CD8-positive, alpha-beta memory T cell (primary cell): ENCODE results near the gene LRRC4B. TPM values are rescaled to one million over a fixed set of nuclear protein-coding genes. Genes with fewer than 3 reads are reported as not detected.

ENCODE experiments used
- CTCF ChIA-PET: fragments of 350-600 bp; sonication (Branson Sonifier 250); formaldehyde crosslinking; loops from one replicate; lab custom pipeline; 2021; ENCODE audit warnings: antibody characterized with exemption; lab: Charles Lee
- POLR2A ChIA-PET: fragments of 350-600 bp; sonication (Branson Sonifier 250); formaldehyde crosslinking; loops from one replicate; lab custom pipeline; 2021; ENCODE audit warnings: antibody characterized with exemption; lab: Charles Lee
- DNase-seq, 5 donors: peaks; one replicate each; pipeline versions ENCODE4 v3.0.0 to v3.0.0-alpha.2; 2020 to 2022; ENCODE audit warnings: mixed read lengths in 1 of 5
- H3K27ac ChIP-seq: one replicate; pipeline ENCODE4 v1.7.0; 2013; ENCODE audit warnings: low read depth, mild to moderate bottlenecking, low read length, moderate library complexity
- H3K27me3 ChIP-seq: 2 replicates; pipeline ENCODE4 v1.7.0; 2013; ENCODE audit warnings: low read length, mild to moderate bottlenecking; ENCODE audit not compliant: insufficient read depth, poor library complexity, severe bottlenecking
- H3K36me3 ChIP-seq: 2 replicates; pipeline ENCODE4 v1.7.0; 2013; ENCODE audit warnings: mild to moderate bottlenecking, low read length, moderate library complexity; ENCODE audit not compliant: insufficient read depth
- H3K4me1 ChIP-seq: 2 replicates; pipeline ENCODE4 v1.7.0; 2013; ENCODE audit warnings: mild to moderate bottlenecking, low read length, moderate library complexity; ENCODE audit not compliant: insufficient read depth
- H3K4me3 ChIP-seq: 2 replicates; pipeline ENCODE4 v1.7.0; 2013; ENCODE audit warnings: mild to moderate bottlenecking, low read length
- H3K9me3 ChIP-seq: 2 replicates; pipeline ENCODE4 v1.7.0; 2013; ENCODE audit warnings: mild to moderate bottlenecking, low read length
- H3K27ac Mint-ChIP-seq, 8 donors: one replicate each; pipeline ENCODE4 v1.8.0; 2020 to 2021; ENCODE audit warnings: mixed read lengths in 8 of 8, mild to moderate bottlenecking in 6 of 8, inconsistent platforms in 3 of 8, moderate library complexity in 3 of 8
- H3K27me3 Mint-ChIP-seq, 2 donors: one replicate each; pipeline ENCODE4 v1.8.0; 2020 to 2021; ENCODE audit warnings: mixed read lengths in 2 of 2, mild to moderate bottlenecking in 1 of 2, moderate library complexity in 1 of 2
- H3K36me3 Mint-ChIP-seq, 3 donors: one replicate each; pipeline ENCODE4 v1.8.0; 2020 to 2021; ENCODE audit warnings: mixed read lengths in 3 of 3, inconsistent platforms in 1 of 3, mild to moderate bottlenecking in 1 of 3
- H3K4me1 Mint-ChIP-seq, 3 donors: one replicate each; pipeline ENCODE4 v1.8.0; 2020 to 2021; ENCODE audit warnings: mixed read lengths in 3 of 3, inconsistent platforms in 1 of 3, mild to moderate bottlenecking in 1 of 3
- H3K4me3 Mint-ChIP-seq, 7 donors: one replicate each; pipeline ENCODE4 v1.8.0; 2020 to 2021; ENCODE audit warnings: mixed read lengths in 7 of 7, mild to moderate bottlenecking in 6 of 7, moderate library complexity in 4 of 7, inconsistent platforms in 2 of 7
- H3K9me3 Mint-ChIP-seq, 5 donors: one replicate each; pipeline ENCODE4 v1.8.0; 2020 to 2022; ENCODE audit warnings: mixed read lengths in 5 of 5, mild to moderate bottlenecking in 3 of 5, moderate library complexity in 2 of 5, inconsistent platforms in 1 of 5
- polyA plus RNA-seq: library from polyadenylated mRNA; unstranded; fragments of 300-500 nt; fragmentation: Illumina TruSeq; gene quantifications from one replicate; pipeline ENCODE4 v1.2.3, GENCODE V29; 2021
- total RNA-seq, 2 experiments: library from RNA; stranded (reverse); gene quantifications; one replicate each; pipeline ENCODE4 v1.2.3, GENCODE V29; 2021

The LRRC4B gene
- total and polyA plus RNA-seq, 3 experiments from 2014 or later, result not detected

DNA sequence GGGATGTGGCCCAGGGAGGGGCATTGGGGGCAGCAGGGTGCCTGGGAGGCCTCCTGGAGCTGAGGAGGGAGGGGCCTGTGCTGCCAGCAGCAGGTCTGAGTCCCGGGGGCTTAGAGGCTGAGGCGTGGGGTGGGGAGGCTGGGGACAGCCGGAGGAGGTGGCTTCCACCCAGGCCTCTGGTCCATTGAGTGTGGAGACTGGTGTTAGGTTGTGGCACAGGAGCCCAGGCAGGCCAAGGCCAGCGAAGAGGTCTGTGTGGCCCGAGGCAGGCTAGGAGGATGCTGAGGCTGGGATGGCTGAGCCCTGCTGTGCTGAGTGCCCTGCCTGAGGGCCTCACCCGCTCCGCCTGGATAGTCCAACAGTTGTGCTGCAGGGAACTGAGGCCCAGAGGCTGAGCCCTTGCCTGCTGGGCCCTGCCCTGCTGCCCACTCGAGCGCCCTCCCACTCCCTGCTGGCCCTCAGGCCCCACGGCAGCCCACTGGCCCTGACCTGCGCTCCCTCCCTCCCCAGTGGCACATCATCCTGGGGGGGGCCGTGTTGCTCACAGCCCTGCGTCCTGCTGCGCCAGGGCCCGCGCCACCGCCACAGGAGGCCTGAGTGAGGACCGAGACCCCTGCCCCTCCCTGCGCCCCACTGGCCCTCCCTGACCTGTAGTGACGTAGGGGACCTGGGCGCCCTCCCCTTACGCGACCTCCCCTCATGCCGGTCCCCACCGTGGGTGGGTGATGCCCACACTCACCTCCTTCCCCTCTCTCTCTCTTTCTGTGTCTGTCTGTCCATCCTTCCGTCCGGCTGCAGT lies 86.7 kb downstream of the LRRC4B start:
- POLR2A ChIA-PET, result no interaction called here
- peaks cover 26% of the 10 kb centered on the region for H3K4me1 ChIP-seq
- peaks cover 3 to 71% (median 5%) of the 10 kb centered on the region in 3 donors for H3K36me3 Mint-ChIP-seq
- peaks cover 16% of the 10 kb centered on the region for H3K36me3 ChIP-seq
- H3K4me3 ChIP-seq, result no peak overlapping the region
- no peak for DNase-seq
- H3K27ac ChIP-seq, result no peak overlapping the region
- H3K9me3 ChIP-seq, result no peaks in the 10 kb centered on the region
- no peaks in the 10 kb centered on the region for H3K27me3 ChIP-seq
- peak overlapping the region in 1 of 7 donors; percentile 54 for H3K4me3 Mint-ChIP-seq
- peaks cover 19 to 26% (median 22%) of the 10 kb centered on the region in 3 donors for H3K4me1 Mint-ChIP-seq
- CTCF ChIA-PET, result no interaction called here
- no peak overlapping the region for H3K27ac Mint-ChIP-seq
- peaks cover 0 to 2% of the 10 kb centered on the region in 2 donors for H3K27me3 Mint-ChIP-seq
- no peaks in the 10 kb centered on the region for H3K9me3 Mint-ChIP-seq

DNA sequence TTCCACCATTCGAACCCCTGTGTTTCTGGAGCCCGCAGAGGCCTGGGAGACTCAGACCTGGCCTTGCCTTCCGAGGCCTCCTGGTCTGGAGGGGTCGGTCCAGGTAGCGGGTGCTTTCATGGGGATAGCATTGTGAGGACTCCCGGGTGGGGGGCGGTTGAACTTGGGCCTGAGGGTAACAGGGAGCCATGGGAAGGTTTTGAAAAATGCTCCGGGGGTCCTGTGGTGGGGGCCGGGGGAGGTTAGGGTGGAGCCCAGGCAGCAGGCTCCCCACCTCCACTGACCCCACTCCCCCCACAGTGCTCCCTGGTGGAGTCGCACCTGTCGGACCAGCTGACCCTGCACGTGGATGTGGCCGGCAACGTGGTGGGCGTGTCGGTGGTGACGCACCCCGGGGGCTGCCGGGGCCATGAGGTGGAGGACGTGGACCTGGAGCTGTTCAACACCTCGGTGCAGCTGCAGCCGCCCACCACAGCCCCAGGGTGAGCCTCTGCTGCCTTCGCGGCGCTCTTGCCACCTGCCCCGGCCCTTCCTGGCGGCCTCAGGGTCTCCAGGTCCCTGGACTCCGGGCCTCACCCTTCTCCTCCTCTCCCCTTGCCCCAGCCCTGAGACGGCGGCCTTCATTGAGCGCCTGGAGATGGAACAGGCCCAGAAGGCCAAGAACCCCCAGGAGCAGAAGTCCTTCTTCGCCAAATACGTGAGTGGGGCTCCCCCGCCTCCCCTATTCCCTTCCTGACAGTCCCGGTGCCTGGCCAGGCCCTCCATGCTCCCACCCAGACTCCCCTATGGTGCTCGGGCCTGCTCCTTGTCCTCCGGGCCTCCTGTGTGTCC lies 87.7 kb downstream of the LRRC4B start:
- H3K36me3 ChIP-seq, result peaks cover 16% of the 10 kb centered on the region
- H3K27me3 ChIP-seq, result no peaks in the 10 kb centered on the region
- Mint-ChIP-seq H3K36me3 (peaks cover 3 to 72% (median 5%) of the 10 kb centered on the region in 3 donors), H3K27ac (no peak overlapping the region), H3K9me3 (no peaks in the 10 kb centered on the region), H3K27me3 (peaks cover 0 to 2% of the 10 kb centered on the region in 2 donors), H3K4me1 (peaks cover 22 to 32% (median 24%) of the 10 kb centered on the region in 3 donors), H3K4me3 (no peak overlapping the region)
- no peaks in the 10 kb centered on the region for H3K9me3 ChIP-seq
- POLR2A ChIA-PET, result no interaction called here
- H3K4me1 ChIP-seq, result peaks cover 26% of the 10 kb centered on the region
- H3K4me3 ChIP-seq, result no peak overlapping the region
- no peak for DNase-seq
- H3K27ac ChIP-seq, result no peak overlapping the region
- CTCF ChIA-PET, result no interaction called here

DNA sequence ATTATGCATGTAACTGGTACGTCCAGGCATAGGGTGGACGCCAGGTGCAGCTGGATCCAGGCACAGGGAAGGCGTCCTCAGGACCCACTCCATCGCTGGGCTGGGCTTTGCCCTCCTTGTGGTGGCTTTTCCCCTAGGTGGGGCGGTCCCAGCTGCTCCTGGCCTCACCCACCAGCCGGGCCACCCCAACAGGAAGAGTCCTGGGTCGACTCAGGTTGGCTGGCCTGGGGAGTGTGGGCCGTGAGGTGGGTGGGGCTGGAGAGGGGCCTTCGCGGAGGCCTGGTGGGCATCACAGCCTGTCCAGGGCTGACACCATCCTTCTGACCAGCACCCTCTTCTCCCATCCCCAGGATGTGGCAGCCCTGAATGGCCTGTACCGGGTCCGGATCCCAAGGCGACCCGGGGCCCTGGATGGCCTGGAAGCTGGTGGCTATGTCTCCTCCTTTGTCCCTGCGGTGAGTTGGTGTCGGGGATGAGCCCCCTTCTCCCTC lies 88.4 kb downstream of the LRRC4B start:
- Mint-ChIP-seq H3K27me3 (peaks cover 0 to 2% of the 10 kb centered on the region in 2 donors), H3K9me3 (no peaks in the 10 kb centered on the region), H3K4me1 (peaks cover 24 to 34% (median 25%) of the 10 kb centered on the region in 3 donors), H3K36me3 (peaks cover 3 to 67% (median 5%) of the 10 kb centered on the region in 3 donors), H3K4me3 (peak overlapping the region in 1 of 7 donors; percentile 54), H3K27ac (no peak overlapping the region)
- Histone ChIP-seq H3K27ac (no peak overlapping the region), H3K4me1 (peaks cover 26% of the 10 kb centered on the region), H3K4me3 (no peak overlapping the region), H3K27me3 (no peaks in the 10 kb centered on the region), H3K36me3 (peaks cover 15% of the 10 kb centered on the region), H3K9me3 (no peaks in the 10 kb centered on the region)
- ChIA-PET POLR2A (interaction anchor here (0.6 to 1.0 kb wide), 3 partner anchors 17 to 104 kb away, joined by 3 to 4 read pairs (median 3); partner anchors contain the start of gene NR1H2), CTCF (no interaction called here)
- DNase-seq, result no peak

DNA sequence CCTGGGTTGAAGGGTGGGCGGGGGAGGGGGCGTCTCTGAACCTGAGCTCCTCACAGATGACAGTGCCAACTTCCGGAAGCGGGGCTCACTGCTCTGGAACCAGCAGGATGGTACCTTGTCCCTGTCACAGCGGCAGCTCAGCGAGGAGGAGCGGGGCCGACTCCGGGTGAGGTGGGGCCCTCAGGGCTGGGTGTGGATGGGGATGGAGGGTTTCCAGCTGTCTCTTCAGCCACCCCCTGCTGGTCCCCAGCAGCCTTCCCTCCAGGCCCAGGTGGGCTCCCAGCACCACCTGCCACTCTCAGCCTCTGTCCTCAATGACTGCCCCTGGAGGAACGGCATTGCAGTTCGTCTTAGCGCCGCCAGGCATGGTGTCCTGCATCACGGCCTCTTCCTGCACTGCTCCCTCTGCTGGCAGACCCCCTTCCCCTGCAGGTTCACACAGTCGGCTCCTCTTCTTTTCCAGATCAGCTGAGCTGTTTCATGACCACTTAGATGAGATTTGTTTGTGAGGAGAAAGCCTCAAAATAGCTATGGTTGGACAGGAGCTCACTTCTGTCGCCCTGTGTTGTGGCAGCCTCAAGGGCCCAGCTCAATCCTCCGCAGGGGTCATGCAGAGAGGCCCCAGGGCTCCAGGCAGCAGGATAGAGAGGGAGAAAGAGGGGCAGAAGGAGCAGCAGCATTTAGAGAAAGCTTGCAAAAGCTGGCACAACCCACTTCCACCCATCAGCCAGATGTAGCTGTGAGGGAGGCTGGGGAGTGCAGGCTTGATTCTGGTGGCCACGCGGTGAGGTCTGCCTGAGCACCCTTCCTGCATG lies 89.1 kb downstream of the LRRC4B start:
- H3K36me3 Mint-ChIP-seq, result peaks cover 3 to 60% (median 5%) of the 10 kb centered on the region in 3 donors
- Histone ChIP-seq H3K27ac (no peak overlapping the region), H3K9me3 (no peaks in the 10 kb centered on the region), H3K27me3 (no peaks in the 10 kb centered on the region), H3K36me3 (peaks cover 11% of the 10 kb centered on the region), H3K4me3 (no peak overlapping the region), H3K4me1 (peaks cover 26% of the 10 kb centered on the region)
- H3K27ac Mint-ChIP-seq, result peak overlapping the region in 2 of 8 donors; percentile 52 to 68
- H3K4me1 Mint-ChIP-seq, result peaks cover 24 to 34% (median 25%) of the 10 kb centered on the region in 3 donors
- DNase-seq, result no peak
- ChIA-PET POLR2A (interaction anchor here (0.5 to 1.0 kb wide), 4 partner anchors 18 to 103 kb away, joined by 3 to 4 read pairs (median 3); partner anchors contain the start of gene NR1H2), CTCF (interaction anchor here (1.1 kb wide), 1 partner anchor 18 kb away, joined by 3 read pairs; no protein-coding TSS in a partner anchor)
- H3K9me3 Mint-ChIP-seq, result no peaks in the 10 kb centered on the region
- H3K27me3 Mint-ChIP-seq, result peaks cover 0 to 2% of the 10 kb centered on the region in 2 donors
- peak overlapping the region in 1 of 7 donors; percentile 48 for H3K4me3 Mint-ChIP-seq

DNA sequence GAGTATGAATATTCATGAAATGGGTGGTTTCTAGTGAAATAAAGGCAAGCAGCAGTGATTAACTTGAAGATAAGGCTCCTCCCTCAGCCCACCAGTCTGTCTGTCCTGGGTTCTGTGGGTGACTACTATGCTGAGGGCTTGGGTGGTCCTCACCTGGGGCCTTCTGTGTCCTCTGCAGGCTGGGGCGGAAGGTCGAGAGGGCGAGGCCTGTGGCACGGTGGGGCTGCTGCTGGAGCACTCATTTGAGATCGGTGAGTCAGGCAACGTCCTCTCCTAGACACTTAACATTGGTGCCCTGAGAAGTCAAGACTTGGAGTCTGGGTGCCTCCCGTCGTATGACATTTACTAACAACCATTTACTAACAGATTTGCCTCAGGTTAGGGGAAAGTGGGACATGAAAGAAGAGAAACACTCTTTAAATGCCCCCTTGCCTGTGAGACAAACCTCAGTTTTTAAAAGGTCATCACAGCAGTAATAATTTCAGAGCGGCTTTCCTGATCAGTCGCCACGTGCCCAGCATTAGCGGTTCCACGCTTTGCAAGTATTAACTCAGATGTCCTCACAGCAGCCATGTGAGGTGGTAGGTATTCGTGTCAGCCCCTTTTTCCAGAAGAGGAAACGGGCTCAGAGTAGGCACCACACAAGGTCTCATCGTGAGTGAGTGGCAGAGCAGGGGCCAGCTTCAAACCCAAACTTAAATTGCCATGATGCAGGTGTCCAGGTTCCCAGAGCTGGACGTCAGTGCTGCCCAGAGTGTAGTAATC lies 90.3 kb downstream of the LRRC4B start:
- Histone ChIP-seq H3K9me3 (no peaks in the 10 kb centered on the region), H3K4me3 (peak overlapping the region; percentile 92), H3K27ac (no peak overlapping the region), H3K27me3 (no peaks in the 10 kb centered on the region), H3K4me1 (peaks cover 26% of the 10 kb centered on the region), H3K36me3 (peaks cover 11% of the 10 kb centered on the region)
- POLR2A ChIA-PET, result no interaction called here
- peaks cover 24 to 34% (median 25%) of the 10 kb centered on the region in 3 donors for H3K4me1 Mint-ChIP-seq
- CTCF ChIA-PET, result interaction anchor here (1.1 kb wide), 1 partner anchor 17 kb away, joined by 3 read pairs; no protein-coding TSS in a partner anchor
- H3K27ac Mint-ChIP-seq, result peak overlapping the region; percentile 13 to 98 (median 87)
- peak overlapping the region; percentile 93 to 99 (median 98) for H3K4me3 Mint-ChIP-seq
- peaks cover 0 to 51% (median 0%) of the 10 kb centered on the region in 3 donors for H3K36me3 Mint-ChIP-seq
- H3K27me3 Mint-ChIP-seq, result peaks cover 0 to 2% of the 10 kb centered on the region in 2 donors
- no peaks in the 10 kb centered on the region for H3K9me3 Mint-ChIP-seq
- no peak for DNase-seq

DNA sequence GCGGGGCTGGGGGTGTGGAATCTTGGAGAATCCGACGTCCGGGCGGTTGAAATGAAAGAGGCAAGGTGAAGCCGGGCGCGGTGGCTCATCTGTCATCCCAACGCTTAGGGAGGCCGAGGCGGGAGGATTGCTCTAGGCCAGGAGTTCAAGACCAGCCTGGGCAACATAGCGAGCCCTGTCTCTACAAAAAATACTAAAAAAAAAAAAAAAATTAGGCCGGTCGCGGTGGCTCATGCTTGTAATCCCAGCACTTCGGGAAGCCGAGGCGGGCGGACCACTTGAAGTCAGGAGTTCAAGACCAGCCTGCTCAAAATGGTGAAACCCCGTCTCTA lies 91.4 kb downstream of the LRRC4B start:
- H3K4me1 ChIP-seq, result peaks cover 26% of the 10 kb centered on the region
- ChIA-PET POLR2A (interaction anchor here (0.9 kb wide), 1 partner anchor 34 kb away, joined by 4 read pairs; the partner anchor contains the start of gene JOSD2), CTCF (no interaction called here)
- peak overlapping the region; percentile 93 for H3K27ac ChIP-seq
- no peak for DNase-seq
- no peaks in the 10 kb centered on the region for H3K27me3 ChIP-seq
- H3K9me3 ChIP-seq, result no peaks in the 10 kb centered on the region
- peaks cover 24 to 34% (median 25%) of the 10 kb centered on the region in 3 donors for H3K4me1 Mint-ChIP-seq
- H3K27ac Mint-ChIP-seq, result peak overlapping the region; percentile 91 to 98 (median 96)
- H3K36me3 ChIP-seq, result peaks cover 11% of the 10 kb centered on the region
- peaks cover 0 to 42% (median 0%) of the 10 kb centered on the region in 3 donors for H3K36me3 Mint-ChIP-seq
- peak overlapping the region; percentile 93 to 99 (median 98) for H3K4me3 Mint-ChIP-seq
- H3K27me3 Mint-ChIP-seq, result peaks cover 0 to 2% of the 10 kb centered on the region in 2 donors
- peak overlapping the region; percentile 92 for H3K4me3 ChIP-seq
- no peaks in the 10 kb centered on the region for H3K9me3 Mint-ChIP-seq
